GM12878 (cell line): ENCODE data around the gene ZNF775. TPM values are rescaled to one million over a fixed set of nuclear protein-coding genes. Genes with fewer than 3 reads are reported as not detected.
A peak's percentile ranks its signal among the peaks of the same experiment; 100 is the strongest.

ENCODE experiments used
- CHD2 ChIP-seq: IDR thresholded peaks from 2 replicates; pipeline ENCODE4 v1.6.1; 2011; ENCODE audit warnings: low read depth, low read length, improper control_type of control experiment, borderline replicate concordance
- EGR1 ChIP-seq, 2 experiments: IDR thresholded peaks; 1 replicate in 1 of 2; 2 replicates in 1 of 2; pipeline ENCODE4 v1.6.1; 2011 to 2012; ENCODE audit warnings: low read depth in 2 of 2, low read length in 2 of 2, borderline replicate concordance in 1 of 2, mild to moderate bottlenecking in 1 of 2, moderate library complexity in 1 of 2
- HCFC1 ChIP-seq: fragments of 150-350 bp; IDR thresholded peaks from 2 replicates; pipeline ENCODE4 v1.6.1; 2014; ENCODE audit warnings: low read length
- IRF3 ChIP-seq: fragments of 450-650 bp; IDR thresholded peaks from 2 replicates; pipeline ENCODE4 v1.6.1; 2014; ENCODE audit warnings: mild to moderate bottlenecking
- MTA2 ChIP-seq: fragments of 450-650 bp; IDR thresholded peaks from 2 replicates; pipeline ENCODE4 v1.6.1; 2016; ENCODE audit warnings: low read depth, mild to moderate bottlenecking, moderate library complexity
- NR2C2 ChIP-seq: IDR thresholded peaks from 2 replicates; pipeline ENCODE4 v1.6.1; 2011; ENCODE audit warnings: borderline replicate concordance, low read depth; ENCODE audit not compliant: control insufficient read depth, insufficient read length
- NR2F1 ChIP-seq: fragments of 450-650 bp; conservative IDR thresholded peaks from 2 replicates; pipeline ENCODE4 v1.6.1; 2017; ENCODE audit warnings: mild to moderate bottlenecking
- NRF1 ChIP-seq: conservative IDR thresholded peaks from 2 replicates; pipeline ENCODE4 v1.6.1; 2011; ENCODE audit warnings: mild to moderate bottlenecking, low read depth, low read length, improper control_type of control experiment
- PAX5 ChIP-seq: IDR thresholded peaks from 2 replicates; pipeline ENCODE4 v1.6.1; 2011; ENCODE audit warnings: low read depth, low read length, borderline replicate concordance
- POU2F2 ChIP-seq: IDR thresholded peaks from 3 replicates; pipeline ENCODE4 v1.6.1; 2011; ENCODE audit warnings: low read depth, mild to moderate bottlenecking, low read length, borderline replicate concordance
- RAD21 ChIP-seq: IDR thresholded peaks from 2 replicates; pipeline ENCODE4 v1.6.1; 2011; ENCODE audit warnings: mild to moderate bottlenecking, low read depth, low read length, moderate library complexity; ENCODE audit not compliant: insufficient read depth
- RAD51 ChIP-seq: fragments of 450-650 bp; IDR thresholded peaks from 2 replicates; pipeline ENCODE4 v1.6.1; 2016; ENCODE audit warnings: moderate library complexity, mild to moderate bottlenecking, inconsistent platforms
- RB1 ChIP-seq: fragments of 450-650 bp; formaldehyde crosslinking; IDR thresholded peaks from 2 replicates; pipeline ENCODE4 v1.6.1; 2017; ENCODE audit warnings: mild to moderate bottlenecking, borderline replicate concordance
- SRF ChIP-seq, 2 experiments: IDR thresholded peaks; 2 replicates each; pipeline ENCODE4 v1.6.1; 2011; ENCODE audit warnings: low read depth in 2 of 2, low read length in 2 of 2, mild to moderate bottlenecking in 1 of 2, moderate library complexity in 1 of 2
- STAT3 ChIP-seq: IDR thresholded peaks from 2 replicates; pipeline ENCODE4 v1.6.1; 2011; ENCODE audit warnings: low read depth, low read length, improper control_type of control experiment
- SUPT20H ChIP-seq: IDR thresholded peaks from 2 replicates; pipeline ENCODE4 v1.6.1; 2011; ENCODE audit warnings: low read depth, mild to moderate bottlenecking, low read length, moderate library complexity, borderline replicate concordance; ENCODE audit not compliant: control insufficient read depth
- TBL1XR1 ChIP-seq: IDR thresholded peaks from 2 replicates; pipeline ENCODE4 v1.6.1; 2012; ENCODE audit warnings: low read depth, low read length, improper control_type of control experiment
- USF2 ChIP-seq: IDR thresholded peaks from 2 replicates; pipeline ENCODE4 v1.6.1; 2011; ENCODE audit warnings: low read depth, low read length, improper control_type of control experiment, borderline replicate concordance
- WRNIP1 ChIP-seq: IDR thresholded peaks from 2 replicates; pipeline ENCODE4 v1.6.1; 2011; ENCODE audit warnings: low read depth, low read length, improper control_type of control experiment, borderline replicate concordance
- ZBTB11 ChIP-seq: fragments of 450-650 bp; formaldehyde crosslinking; IDR thresholded peaks from 2 replicates; pipeline ENCODE4 v1.5.0; 2022; ENCODE audit warnings: mild to moderate bottlenecking, missing genetic modification characterization
- ZSCAN29 ChIP-seq: fragments of 450-650 bp; IDR thresholded peaks from 2 replicates; pipeline ENCODE4 v1.6.1; 2017; ENCODE audit warnings: mild to moderate bottlenecking, moderate library complexity
- polyA plus RNA-seq, 11 experiments: library from polyadenylated mRNA; depleted of rRNA in 4 of 11; unstranded in 6 of 11; stranded (reverse) in 5 of 11; fragments of >200 nt; fragmentation: Nextera tagmentation in 4 of 11; fragmentation: Illumina TruSeq in 1 of 11; extraction: Ambion mirVana in 4 of 11; extraction: Trizol in 1 of 11; gene quantifications; 1 replicate in 1 of 11; 2 replicates in 10 of 11; pipeline versions ENCODE4 v1.2.1 to v1.2.3, GENCODE V29; 2011 to 2016; ENCODE audit warnings: inconsistent platforms in 2 of 11, missing spikeins in 2 of 11, low read depth in 1 of 11
- total RNA-seq, 4 experiments: library from RNA; depleted of rRNA in 3 of 4; stranded (reverse); fragments of >200 nt in 3 of 4; fragmentation: Illumina TruSeq in 1 of 4; extraction: Trizol in 1 of 4; gene quantifications; 2 replicates each; pipeline versions ENCODE4 v1.2.1 to v1.2.3, GENCODE V29; 2013 to 2021
- TF ChIP-seq, protein P1 (sequence below): fragments of 450-650 bp; IDR thresholded peaks from 2 replicates; pipeline ENCODE4 v1.6.1; 2017; ENCODE audit warnings: antibody characterized with exemption, mild to moderate bottlenecking, moderate library complexity

ZNF775 gene
- total and polyA plus RNA-seq, 10 of the 15 experiments (the other 5 are each of a cell fraction or from before 2014, with no cell fraction given), result 0.05 to 14.3 (median 2.1) TPM

GRCh38 chr7:150378853-150379440, at the start of gene ZNF775 (continued):
- TF ChIP-seq NR2F1 (peak; percentile 97), POU2F2 (peak; percentile 52; the same call in 1 of the 3 replicates), ZSCAN29 (0 out of 2 replicates have a peak, but pooled peaks have one; percentile 28), NRF1 (no peak), SUPT20H (no peak), PAX5 (no peak; the same call in 1 of the 2 replicates), USF2 (peak; percentile 70), TBL1XR1 (no peak), HCFC1 (no peak), RAD51 (peak; percentile 79), RB1 (peak; percentile 63; the same call in 1 of the 2 replicates), EGR1 (IDR thresholded peaks at IDR 0.05; ENCODE audit: borderline replicate concordance in 1 of 2, low read depth in 2 of 2, low read length in 2 of 2) (peak in 1 of 2 experiments; percentile 57; a peak in 1 of 3 replicates), SRF (IDR thresholded peaks at IDR 0.05; ENCODE audit: low read depth in 2 of 2, low read length in 2 of 2) (0 out of 4 replicates have a peak, but pooled peaks of 1 of the 2 experiments have one; percentile 9), ZBTB11 (CRISPR knock-in tag) (no peak), NR2C2 (no peak), CHD2 (peak; percentile 95), STAT3 (no peak), RAD21 (no peak), WRNIP1 (no peak), MTA2 (no peak), IRF3 (peak; percentile 97)
- TF ChIP-seq, protein P1, sequence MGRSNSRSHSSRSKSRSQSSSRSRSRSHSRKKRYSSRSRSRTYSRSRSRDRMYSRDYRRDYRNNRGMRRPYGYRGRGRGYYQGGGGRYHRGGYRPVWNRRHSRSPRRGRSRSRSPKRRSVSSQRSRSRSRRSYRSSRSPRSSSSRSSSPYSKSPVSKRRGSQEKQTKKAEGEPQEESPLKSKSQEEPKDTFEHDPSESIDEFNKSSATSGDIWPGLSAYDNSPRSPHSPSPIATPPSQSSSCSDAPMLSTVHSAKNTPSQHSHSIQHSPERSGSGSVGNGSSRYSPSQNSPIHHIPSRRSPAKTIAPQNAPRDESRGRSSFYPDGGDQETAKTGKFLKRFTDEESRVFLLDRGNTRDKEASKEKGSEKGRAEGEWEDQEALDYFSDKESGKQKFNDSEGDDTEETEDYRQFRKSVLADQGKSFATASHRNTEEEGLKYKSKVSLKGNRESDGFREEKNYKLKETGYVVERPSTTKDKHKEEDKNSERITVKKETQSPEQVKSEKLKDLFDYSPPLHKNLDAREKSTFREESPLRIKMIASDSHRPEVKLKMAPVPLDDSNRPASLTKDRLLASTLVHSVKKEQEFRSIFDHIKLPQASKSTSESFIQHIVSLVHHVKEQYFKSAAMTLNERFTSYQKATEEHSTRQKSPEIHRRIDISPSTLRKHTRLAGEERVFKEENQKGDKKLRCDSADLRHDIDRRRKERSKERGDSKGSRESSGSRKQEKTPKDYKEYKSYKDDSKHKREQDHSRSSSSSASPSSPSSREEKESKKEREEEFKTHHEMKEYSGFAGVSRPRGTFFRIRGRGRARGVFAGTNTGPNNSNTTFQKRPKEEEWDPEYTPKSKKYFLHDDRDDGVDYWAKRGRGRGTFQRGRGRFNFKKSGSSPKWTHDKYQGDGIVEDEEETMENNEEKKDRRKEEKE, result peak; percentile 35; the same call in 1 of the 2 replicates
